GM12878 (cell line): ENCODE measurements around the gene DKKL1. TPM values are rescaled to one million over a fixed set of nuclear protein-coding genes. Genes with fewer than 3 reads are reported as not detected.

Experiments
- ATAC-seq: fragments of 200-7000 bp; cut with Tn5 transposase; 3 replicates; pipeline ENCODE4 v1.9.1; 2020; ENCODE audit warnings: mild to moderate bottlenecking, moderate library complexity
- BruUV-seq: library from RNA; stranded (reverse); fragments of 400-500 nt; replicated peaks from 2 replicates; lab custom pipeline; 2021; lab: Mats Ljungman, UMichigan
- CTCF ChIA-PET: fragments of 300-600 bp; sonication (Branson Sonifier 250); formaldehyde crosslinking; extraction: SDS; loops from one replicate; lab custom pipeline; 2021; ENCODE audit warnings: inconsistent platforms; lab: Yijun Ruan, JAX
- POLR2A ChIA-PET: fragments of 350-600 bp; formaldehyde crosslinking; extraction: SDS; loops from one replicate; lab custom pipeline; 2021; ENCODE audit warnings: inconsistent platforms; lab: Charles Lee
- RAD21 ChIA-PET: fragments of 300-600 bp; sonication (Branson Sonifier 250); formaldehyde crosslinking; loops from one replicate; lab custom pipeline; 2023; ENCODE audit warnings: antibody characterized with exemption; ENCODE audit not compliant: unreplicated experiment; lab: Charles Lee
- SMC1A ChIA-PET: fragments of 300-600 bp; sonication (Branson Sonifier 250); formaldehyde crosslinking; loops from one replicate; lab custom pipeline; 2023; ENCODE audit not compliant: unreplicated experiment, uncharacterized antibody; lab: Charles Lee
- DNase-seq: peaks from one replicate; pipeline ENCODE4 v3.0.0-alpha.2; 2011; ENCODE audit warnings: low read depth, low spot score
- FAIRE-seq: peaks from 3 replicates; lab custom pipeline; 2011; peaks lifted over from hg19 to GRCh38; lab: Jason Lieb, UNC
- H2AFZ ChIP-seq: 2 replicates; pipeline ENCODE4 v1.6.0; 2011; ENCODE audit warnings: low read depth, low read length, control low read depth; ENCODE audit not compliant: control insufficient read depth
- H3K27ac ChIP-seq: 2 replicates; pipeline ENCODE4 v1.5.1; 2011; ENCODE audit warnings: control low read depth; ENCODE audit not compliant: control insufficient read depth, insufficient read depth
- H3K27me3 ChIP-seq, 2 experiments: replicated peaks in 1 of 2; 2 replicates each; pipeline versions ENCODE4 v1.6.0 to v1.6.1; 2011; ENCODE audit warnings: low read length in 1 of 2; ENCODE audit not compliant: control insufficient read depth in 2 of 2, insufficient read depth in 2 of 2
- H3K36me3 ChIP-seq, 2 experiments: 2 replicates each; pipeline ENCODE4 v1.5.1; 2011; ENCODE audit warnings: low read length in 1 of 2; ENCODE audit not compliant: control insufficient read depth in 2 of 2, insufficient read depth in 2 of 2
- H3K4me1 ChIP-seq: 2 replicates; pipeline ENCODE4 v1.6.1; 2011; ENCODE audit warnings: mild to moderate bottlenecking, low read length, moderate library complexity, mixed read lengths; ENCODE audit not compliant: control insufficient read depth, insufficient read depth
- H3K4me2 ChIP-seq: 2 replicates; pipeline ENCODE4 v1.6.0; 2011; ENCODE audit warnings: control low read depth; ENCODE audit not compliant: control insufficient read depth, insufficient read depth
- H3K4me3 ChIP-seq: fragments of 200-600 bp; sonication (generic); 2 replicates; pipeline ENCODE4 v1.5.1; 2016
- H3K79me2 ChIP-seq: 2 replicates; pipeline ENCODE4 v1.6.0; 2011; ENCODE audit warnings: low read length; ENCODE audit not compliant: control insufficient read depth, insufficient read depth
- H3K9ac ChIP-seq: 2 replicates; pipeline ENCODE4 v1.8.0; 2011; ENCODE audit warnings: low read length, control low read depth, mixed read lengths; ENCODE audit not compliant: control insufficient read depth, insufficient read depth
- H3K9me3 ChIP-seq: replicated peaks from 3 replicates; pipeline ENCODE4 v1.5.1; 2011; ENCODE audit warnings: mild to moderate bottlenecking, low read length; ENCODE audit not compliant: control insufficient read depth, insufficient read depth
- H4K20me1 ChIP-seq: 2 replicates; pipeline ENCODE4 v1.6.0; 2011; ENCODE audit not compliant: control insufficient read depth, insufficient read depth
- BCL11A ChIP-seq: IDR thresholded peaks from 2 replicates; pipeline ENCODE4 v1.6.1; 2011; ENCODE audit warnings: low read depth, low read length
- BHLHE40 ChIP-seq, 2 experiments: fragments of 450-650 bp in 1 of 2; IDR thresholded peaks; 2 replicates each; pipeline ENCODE4 v1.6.1; 2011 to 2017; ENCODE audit warnings: low read depth in 2 of 2, borderline replicate concordance in 1 of 2, improper control_type of control experiment in 1 of 2, low read length in 1 of 2, mild to moderate bottlenecking in 1 of 2
- CHD4 ChIP-seq: fragments of 200-600 bp; sonication (generic); IDR thresholded peaks from 2 replicates; pipeline ENCODE4 v1.6.1; 2016; ENCODE audit warnings: mild to moderate bottlenecking
- EED ChIP-seq: sonication (generic); IDR thresholded peaks from 2 replicates; pipeline ENCODE4 v1.6.1; 2016; ENCODE audit warnings: antibody characterized with exemption, low read depth
- IKZF1 ChIP-seq: fragments of 450-650 bp; conservative IDR thresholded peaks from 2 replicates; pipeline ENCODE4 v1.6.1; 2017; ENCODE audit warnings: antibody characterized with exemption, mild to moderate bottlenecking
- KAT2A ChIP-seq: conservative IDR thresholded peaks from 2 replicates; pipeline ENCODE4 v1.6.1; 2011; ENCODE audit warnings: low read depth, low read length; ENCODE audit not compliant: control insufficient read depth
- KLF5 ChIP-seq: fragments of 450-650 bp; IDR thresholded peaks from 2 replicates; pipeline ENCODE4 v1.6.1; 2014; ENCODE audit warnings: mild to moderate bottlenecking; ENCODE audit not compliant: partially characterized antibody
- MEF2B ChIP-seq: fragments of 450-650 bp; IDR thresholded peaks from 2 replicates; pipeline ENCODE4 v1.6.1; 2018; ENCODE audit warnings: mild to moderate bottlenecking, moderate library complexity; ENCODE audit not compliant: partially characterized antibody, poor library complexity, severe bottlenecking
- MTA3 ChIP-seq: IDR thresholded peaks from 2 replicates; pipeline ENCODE4 v1.6.1; 2012; ENCODE audit warnings: low read length, inconsistent platforms, borderline replicate concordance
- MXI1 ChIP-seq: fragments of 150-350 bp; IDR thresholded peaks from 2 replicates; pipeline ENCODE4 v1.6.1; 2011; ENCODE audit warnings: low read depth, mild to moderate bottlenecking, inconsistent platforms, low read length, improper control_type of control experiment
- NFIC ChIP-seq: IDR thresholded peaks from 2 replicates; pipeline ENCODE4 v1.6.1; 2012; ENCODE audit warnings: low read depth, mild to moderate bottlenecking, inconsistent platforms, low read length, moderate library complexity
- NR2C2 ChIP-seq: IDR thresholded peaks from 2 replicates; pipeline ENCODE4 v1.6.1; 2011; ENCODE audit warnings: borderline replicate concordance, low read depth; ENCODE audit not compliant: control insufficient read depth, insufficient read length
- NR2F1 ChIP-seq: fragments of 450-650 bp; conservative IDR thresholded peaks from 2 replicates; pipeline ENCODE4 v1.6.1; 2017; ENCODE audit warnings: mild to moderate bottlenecking
- PAX5 ChIP-seq: IDR thresholded peaks from 2 replicates; pipeline ENCODE4 v1.6.1; 2011; ENCODE audit warnings: low read depth, low read length, borderline replicate concordance
- POU2F2 ChIP-seq: IDR thresholded peaks from 3 replicates; pipeline ENCODE4 v1.6.1; 2011; ENCODE audit warnings: low read depth, mild to moderate bottlenecking, low read length, borderline replicate concordance
- RCOR1 ChIP-seq: conservative IDR thresholded peaks from 2 replicates; pipeline ENCODE4 v1.6.1; 2012; ENCODE audit warnings: low read depth, low read length, improper control_type of control experiment
- SIX5 ChIP-seq: IDR thresholded peaks from 2 replicates; pipeline ENCODE4 v1.6.1; 2011; ENCODE audit warnings: mild to moderate bottlenecking, low read depth, low read length, moderate library complexity; ENCODE audit not compliant: severe bottlenecking
- SMAD5 ChIP-seq: IDR thresholded peaks from 2 replicates; pipeline ENCODE4 v1.6.1; 2016; ENCODE audit warnings: antibody characterized with exemption, low read depth
- SPI1 ChIP-seq: IDR thresholded peaks from 2 replicates; pipeline ENCODE4 v1.6.1; 2011; ENCODE audit warnings: low read depth, mild to moderate bottlenecking, low read length, moderate library complexity, borderline replicate concordance; ENCODE audit not compliant: insufficient read depth
- SREBF2 ChIP-seq: IDR thresholded peaks from 2 replicates; pipeline ENCODE4 v1.6.1; 2012; ENCODE audit warnings: mild to moderate bottlenecking, low read length
- TBL1XR1 ChIP-seq: IDR thresholded peaks from 2 replicates; pipeline ENCODE4 v1.6.1; 2012; ENCODE audit warnings: low read depth, low read length, improper control_type of control experiment
- TCF3 ChIP-seq: IDR thresholded peaks from 2 replicates; pipeline ENCODE4 v1.6.1; 2012; ENCODE audit warnings: low read depth, mild to moderate bottlenecking, low read length, borderline replicate concordance; ENCODE audit not compliant: insufficient read depth
- WRNIP1 ChIP-seq: IDR thresholded peaks from 2 replicates; pipeline ENCODE4 v1.6.1; 2011; ENCODE audit warnings: low read depth, low read length, improper control_type of control experiment, borderline replicate concordance
- WGBS: methylation state at CpG from one replicate; pipeline ENCODE4 v1.1.6; 2016; ENCODE audit warnings: low lambda C conversion rate; ENCODE audit not compliant: insufficient replicate concordance, insufficient coverage; ENCODE audit errors: missing lambda C conversion rate; 5-methylcytosine and 5-hydroxymethylcytosine counted together
- in situ Hi-C: fragments of 300-500 bp; cut with MboI; formaldehyde crosslinking; loops from 9 replicates; pipeline ENCODE4 v1.14.3; 2018; ENCODE audit warnings: mixed read lengths
- intact Hi-C: fragments of 100-400 bp; cut with micrococcal nuclease; formaldehyde crosslinking; loops from one replicate; pipeline ENCODE4 v1.14.2; 2022; ENCODE audit not compliant: unreplicated experiment
- polyA plus RNA-seq, 11 experiments: library from polyadenylated mRNA; depleted of rRNA in 4 of 11; unstranded in 6 of 11; stranded (reverse) in 5 of 11; fragments of >200 nt; fragmentation: Nextera tagmentation in 4 of 11; fragmentation: Illumina TruSeq in 1 of 11; extraction: Ambion mirVana in 4 of 11; extraction: Trizol in 1 of 11; gene quantifications; 1 replicate in 1 of 11; 2 replicates in 10 of 11; pipeline versions ENCODE4 v1.2.1 to v1.2.3, GENCODE V29; 2011 to 2016; ENCODE audit warnings: inconsistent platforms in 2 of 11, missing spikeins in 2 of 11, low read depth in 1 of 11
- total RNA-seq, 4 experiments: library from RNA; depleted of rRNA in 3 of 4; stranded (reverse); fragments of >200 nt in 3 of 4; fragmentation: Illumina TruSeq in 1 of 4; extraction: Trizol in 1 of 4; gene quantifications; 2 replicates each; pipeline versions ENCODE4 v1.2.1 to v1.2.3, GENCODE V29; 2013 to 2021
- TF ChIP-seq, protein P1 (sequence below): IDR thresholded peaks from 2 replicates; pipeline ENCODE4 v1.6.1; 2011; ENCODE audit warnings: low read depth, mild to moderate bottlenecking, low read length, moderate library complexity, borderline replicate concordance; ENCODE audit errors: extremely low read depth

Gene DKKL1
- total and polyA plus RNA-seq, 10 of the 15 experiments (the other 5 are each of a cell fraction or from before 2014, with no cell fraction given): not detected

DNA sequence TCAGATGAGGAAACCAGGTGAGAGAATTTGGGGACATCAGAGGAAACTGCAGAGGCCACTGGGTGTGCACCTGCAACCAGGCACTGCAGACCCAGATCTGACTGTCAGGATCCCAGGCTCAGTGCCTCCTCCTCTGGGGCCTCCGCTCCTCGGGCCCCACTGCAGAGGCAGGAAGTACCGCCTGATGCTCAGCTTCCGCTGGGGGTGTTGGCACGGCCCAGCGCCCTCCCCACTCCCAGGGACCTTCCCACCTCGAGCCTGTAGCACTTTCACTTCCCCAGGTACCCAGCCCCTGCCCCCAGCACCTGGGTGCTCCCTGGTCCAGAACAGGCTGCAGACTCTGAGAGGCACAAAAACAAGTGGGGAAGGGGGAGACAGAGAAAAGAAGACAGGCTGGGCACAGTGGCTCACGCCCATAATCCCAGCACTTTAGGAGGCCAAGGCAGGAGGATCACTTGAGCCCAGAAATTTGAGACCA is 29.8 kb upstream of the DKKL1 start:
- peak; percentile 69 for FAIRE-seq
- ChIA-PET CTCF (interaction anchor here (0.5 to 1.5 kb wide), 6 partner anchors 12 to 154 kb away, joined by 3 to 4 read pairs (median 3); partner anchors contain the start of gene RPL13A), RAD21 (interaction anchor here (1.0 to 1.8 kb wide), 5 partner anchors 9 to 136 kb away, joined by 3 to 5 read pairs (median 4); partner anchors contain the start of gene ALDH16A1), SMC1A (interaction anchor here (1.4 to 2.0 kb wide), 6 partner anchors 8 to 117 kb away, joined by 3 to 8 read pairs (median 4); partner anchors contain the start of genes PIH1D1 and SLC6A16), POLR2A (interaction anchor here (0.6 to 3.5 kb wide), 10 partner anchors 7 to 354 kb away, joined by 3 to 24 read pairs (median 3); partner anchors contain the start of genes PIH1D1 and RRAS)
- H3K27me3 ChIP-seq: no peaks in the 10 kb centered on the region
- no peaks in the 10 kb centered on the region for H3K36me3 ChIP-seq
- in situ Hi-C loops: no loop called here
- peak; percentile 77 for ATAC-seq
- intact Hi-C loops: loop anchor here (5.0 kb wide), 2 partner anchors 118 to 138 kb away; partner anchors contain the start of genes ALDH16A1, FLT3LG and PIH1D1
- DNase-seq: peak; percentile 84
- peak overlapping the region; percentile 98 for H3K27ac ChIP-seq
- H4K20me1 ChIP-seq: no peaks in the 10 kb centered on the region
- H3K4me2 ChIP-seq: peak overlapping the region; percentile 99
- H2AFZ ChIP-seq: peak overlapping the region; percentile 11; the same call in 1 of the 2 replicates
- peaks cover 64% of the 10 kb centered on the region for H3K4me1 ChIP-seq
- H3K9ac ChIP-seq: peak overlapping the region; percentile 61
- 0% methylated on average over 8 of the region's 8 CpGs for WGBS
- no TSS peak for BruUV-seq
- H3K79me2 ChIP-seq: peaks cover 43% of the 10 kb centered on the region
- no peaks in the 10 kb centered on the region for H3K9me3 ChIP-seq
- peak overlapping the region; percentile 39 for H3K4me3 ChIP-seq
- TF ChIP-seq IKZF1: peak; percentile 95
- TF ChIP-seq KLF5: peak; percentile 7
- TF ChIP-seq MTA3: peak; percentile 64; the same call in 1 of the 2 replicates
- no peak for TF ChIP-seq SIX5
- peak; percentile 53; the same call in 1 of the 2 replicates for TF ChIP-seq NFIC
- peak; percentile 94 for TF ChIP-seq EED
- TF ChIP-seq SPI1: peak; percentile 94
- TF ChIP-seq MXI1: peak; percentile 58
- 0 out of 2 replicates have a peak, but pooled peaks have one; percentile 16 for TF ChIP-seq BCL11A
- TF ChIP-seq RCOR1: no peak
- TF ChIP-seq PAX5: peak; percentile 87
- TF ChIP-seq, protein P1, sequence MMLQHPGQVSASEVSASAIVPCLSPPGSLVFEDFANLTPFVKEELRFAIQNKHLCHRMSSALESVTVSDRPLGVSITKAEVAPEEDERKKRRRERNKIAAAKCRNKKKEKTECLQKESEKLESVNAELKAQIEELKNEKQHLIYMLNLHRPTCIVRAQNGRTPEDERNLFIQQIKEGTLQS: no peak
- peak; percentile 46; the same call in 1 of the 3 replicates for TF ChIP-seq POU2F2
- 0 out of 2 replicates have a peak, but pooled peaks have one; percentile 69 for TF ChIP-seq SMAD5
- TF ChIP-seq BHLHE40 (IDR thresholded peaks at IDR 0.05; ENCODE audit: borderline replicate concordance in 1 of 2, low read depth in 2 of 2, low read length in 1 of 2): peak; percentile 51 to 84; a peak in 3 of 4 replicates
- no peak for TF ChIP-seq SREBF2
- peak; percentile 76; the same call in 1 of the 2 replicates for TF ChIP-seq TCF3
- TF ChIP-seq TBL1XR1: no peak; the same call in 1 of the 2 replicates
- TF ChIP-seq WRNIP1: no peak
- TF ChIP-seq NR2F1: peak; percentile 51; the same call in 1 of the 2 replicates
- TF ChIP-seq KAT2A: no peak
- no peak for TF ChIP-seq NR2C2
- TF ChIP-seq MEF2B: peak; percentile 59
- TF ChIP-seq CHD4: no peak
